ENCODE measurements around the gene RSAD1. TPM values are rescaled to one million over a fixed set of nuclear protein-coding genes. Genes with fewer than 3 reads are reported as not detected.
A peak's percentile ranks its signal among the peaks of the same experiment; 100 is the strongest.

The RSAD1 gene
- total and polyA plus RNA-seq, 10 of the 15 experiments (the other 5 are each of a cell fraction or from before 2014, with no cell fraction given) = 2.5 to 28.1 (median 22.6) TPM

DNA sequence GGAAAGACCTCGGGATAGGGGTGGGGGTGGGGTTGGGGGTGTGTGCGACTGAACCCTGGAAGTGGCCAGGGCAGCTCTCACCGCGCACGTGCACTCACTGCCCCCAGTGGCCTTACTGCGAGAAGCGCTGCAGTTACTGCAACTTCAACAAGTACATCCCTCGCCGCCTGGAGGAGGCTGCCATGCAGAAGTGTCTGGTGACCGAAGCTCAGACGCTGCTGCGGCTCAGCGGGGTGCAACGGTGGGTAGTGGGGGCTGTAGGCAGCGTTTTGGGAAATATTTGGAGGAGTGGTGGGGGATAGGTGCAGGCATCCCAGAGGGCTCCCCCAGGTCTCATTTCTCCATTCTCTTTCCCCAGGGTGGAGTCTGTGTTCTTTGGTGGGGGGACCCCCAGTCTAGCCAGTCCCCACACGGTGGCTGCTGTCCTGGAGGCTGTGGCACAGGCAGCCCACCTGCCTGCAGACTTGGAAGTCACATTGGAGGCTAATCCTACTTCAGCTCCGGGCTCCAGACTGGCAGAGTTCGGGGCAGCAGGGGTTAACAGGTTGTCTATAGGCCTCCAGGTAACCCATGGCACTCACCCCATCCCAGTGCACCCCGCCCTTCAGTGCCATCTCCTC is 972 bp downstream of the RSAD1 start:
- BruUV-seq (replicated peaks) = no TSS peak
- DNase-seq (ENCODE audit: low read depth, low spot score) (peak; percentile 32), ATAC-seq (peak; percentile 75), FAIRE-seq (peak; percentile 92)
- Histone ChIP-seq H3K79me2 (ENCODE audit: control insufficient read depth, insufficient read depth, low read length) (no peaks in the 10 kb centered on the region), H3K4me2 (ENCODE audit: control insufficient read depth, insufficient read depth) (peak overlapping the region; percentile 64), H4K20me1 (ENCODE audit: control insufficient read depth, insufficient read depth) (no peaks in the 10 kb centered on the region), H3K27me3 (replicated peaks in 1 of 2; ENCODE audit: control insufficient read depth in 2 of 2, insufficient read depth in 2 of 2, low read length in 1 of 2) (no peaks in the 10 kb centered on the region), H3K36me3 (ENCODE audit: control insufficient read depth in 2 of 2, insufficient read depth in 2 of 2, low read length in 1 of 2) (peaks cover 0 to 7% of the 10 kb centered on the region in 2 experiments; a peak in 2 of 4 replicates), H3K9ac (ENCODE audit: control insufficient read depth, insufficient read depth, low read length) (peak overlapping the region; percentile 42; the same call in 1 of the 2 replicates), H3K4me3 (peak overlapping the region; percentile 80), H3K9me3 (replicated peaks; ENCODE audit: control insufficient read depth, insufficient read depth, low read length) (no peaks in the 10 kb centered on the region), H3K27ac (ENCODE audit: control insufficient read depth, insufficient read depth) (0 out of 2 replicates have a peak overlapping the region, but pooled peaks have one; percentile 38), H3K4me1 (ENCODE audit: control insufficient read depth, insufficient read depth, low read length) (no peaks in the 10 kb centered on the region), H2AFZ (ENCODE audit: control insufficient read depth, low read depth, low read length) (peak overlapping the region; percentile 73)
- in situ Hi-C loops (cut with MboI) = loop anchor here (10.0 kb wide), 1 partner anchor 145 kb away; no protein-coding TSS in a partner anchor
- SMC1A ChIA-PET (ENCODE audit: uncharacterized antibody, unreplicated experiment) = interaction anchor here (0.8 to 1.7 kb wide), 10 partner anchors 22 to 279 kb away, joined by 3 to 14 read pairs (median 4); partner anchors contain the start of gene LRRC59
- RAD21 ChIA-PET (ENCODE audit: unreplicated experiment) = interaction anchor here (0.8 to 2.4 kb wide), 10 partner anchors 53 to 279 kb away, joined by 3 to 17 read pairs (median 4); partner anchors contain the start of genes ACSF2 and LRRC59
- 27% methylated on average over 19 of the region's 19 CpGs for WGBS (ENCODE audit: insufficient coverage, insufficient replicate concordance, low lambda C conversion rate, missing lambda C conversion rate)
- peak; percentile 96 to 97 for TF ChIP-seq BHLHE40 (IDR thresholded peaks at IDR 0.05; ENCODE audit: borderline replicate concordance in 1 of 2, low read depth in 2 of 2, low read length in 1 of 2)
- TF ChIP-seq RAD21 (IDR thresholded peaks at IDR 0.05; ENCODE audit: insufficient read depth, low read depth, low read length) = 0 out of 2 replicates have a peak, but pooled peaks have one; percentile 24
- no peak for TF ChIP-seq ETV6 (conservative IDR thresholded peaks at IDR 0.05 in 1 of 2, IDR thresholded peaks at IDR 0.05 in 1 of 2; ENCODE audit: borderline replicate concordance in 1 of 2, low read depth in 1 of 2)
- TF ChIP-seq POLR2A (IDR thresholded peaks at IDR 0.05; ENCODE audit: low read depth, low read length) = no peak
- no peak for TF ChIP-seq NBN (IDR thresholded peaks at IDR 0.05)
- TF ChIP-seq GABPA (IDR thresholded peaks at IDR 0.05; ENCODE audit: low read depth) = no peak
- no peak for TF ChIP-seq ZNF207 (IDR thresholded peaks at IDR 0.05; ENCODE audit: borderline replicate concordance)
- TF ChIP-seq MXI1 (IDR thresholded peaks at IDR 0.05; ENCODE audit: low read depth, low read length) = peak; percentile 20; the same call in 1 of the 2 replicates
- no peak for TF ChIP-seq EED (IDR thresholded peaks at IDR 0.05; ENCODE audit: low read depth)
- no peak for TF ChIP-seq SMARCA5 (IDR thresholded peaks at IDR 0.05)
- no peak for TF ChIP-seq FOXK2 (IDR thresholded peaks at IDR 0.05)
- TF ChIP-seq, protein P1, sequence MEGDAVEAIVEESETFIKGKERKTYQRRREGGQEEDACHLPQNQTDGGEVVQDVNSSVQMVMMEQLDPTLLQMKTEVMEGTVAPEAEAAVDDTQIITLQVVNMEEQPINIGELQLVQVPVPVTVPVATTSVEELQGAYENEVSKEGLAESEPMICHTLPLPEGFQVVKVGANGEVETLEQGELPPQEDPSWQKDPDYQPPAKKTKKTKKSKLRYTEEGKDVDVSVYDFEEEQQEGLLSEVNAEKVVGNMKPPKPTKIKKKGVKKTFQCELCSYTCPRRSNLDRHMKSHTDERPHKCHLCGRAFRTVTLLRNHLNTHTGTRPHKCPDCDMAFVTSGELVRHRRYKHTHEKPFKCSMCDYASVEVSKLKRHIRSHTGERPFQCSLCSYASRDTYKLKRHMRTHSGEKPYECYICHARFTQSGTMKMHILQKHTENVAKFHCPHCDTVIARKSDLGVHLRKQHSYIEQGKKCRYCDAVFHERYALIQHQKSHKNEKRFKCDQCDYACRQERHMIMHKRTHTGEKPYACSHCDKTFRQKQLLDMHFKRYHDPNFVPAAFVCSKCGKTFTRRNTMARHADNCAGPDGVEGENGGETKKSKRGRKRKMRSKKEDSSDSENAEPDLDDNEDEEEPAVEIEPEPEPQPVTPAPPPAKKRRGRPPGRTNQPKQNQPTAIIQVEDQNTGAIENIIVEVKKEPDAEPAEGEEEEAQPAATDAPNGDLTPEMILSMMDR (IDR thresholded peaks at IDR 0.05 in 2 of 3, conservative IDR thresholded peaks at IDR 0.05 in 1 of 3; ENCODE audit: control insufficient read depth in 2 of 3, extremely low read depth in 1 of 3, insufficient read depth in 1 of 3, low read depth in 3 of 3, low read length in 3 of 3) = peak; percentile 57 to 76 (median 61)
- TF ChIP-seq YY1 (IDR thresholded peaks at IDR 0.05; ENCODE audit: low read depth, low read length) = 0 out of 2 replicates have a peak, but pooled peaks have one; percentile 36
- POLR2A ChIA-PET = interaction anchor here (0.9 to 1.9 kb wide), 2 partner anchors 27 to 82 kb away, joined by 3 to 7 read pairs; partner anchors contain the start of gene LRRC59
- intact Hi-C loops (cut with micrococcal nuclease; ENCODE audit: unreplicated experiment) = loop anchor here (1.0 to 5.0 kb wide), 3 partner anchors 117 to 279 kb away; partner anchors contain the start of gene XYLT2
- CTCF ChIA-PET = interaction anchor here (0.7 to 2.4 kb wide), 24 partner anchors 8 to 279 kb away, joined by 3 to 36 read pairs (median 5); partner anchors contain the start of genes ACSF2, LRRC59 and SPATA20

Data from GM12878 (cell line).